Left ventricle myocardium inferior (tissue), 1 donor: ENCODE data around the gene KCTD16. TPM values are rescaled to one million over a fixed set of nuclear protein-coding genes. Genes with fewer than 3 reads are reported as not detected.

ENCODE experiments used
- DNase-seq: peaks from one replicate; pipeline ENCODE4 v3.0.0-alpha.2; 2020
- H3K27ac ChIP-seq: fragments of 200-600 bp; replicated peaks from 2 replicates; pipeline ENCODE4 v1.8.0; 2021
- H3K27me3 ChIP-seq: fragments of 200-600 bp; 2 replicates; pipeline ENCODE4 v1.8.0; 2021; ENCODE audit warnings: low read depth
- H3K36me3 ChIP-seq: fragments of 200-600 bp; 2 replicates; pipeline ENCODE4 v1.8.0; 2021
- H3K4me1 ChIP-seq: fragments of 200-600 bp; 2 replicates; pipeline ENCODE4 v1.8.0; 2021
- H3K4me3 ChIP-seq: fragments of 200-600 bp; 2 replicates; pipeline ENCODE4 v1.8.0; 2021; ENCODE audit warnings: mild to moderate bottlenecking, moderate library complexity
- H3K9me3 ChIP-seq: fragments of 200-600 bp; replicated peaks from 2 replicates; pipeline ENCODE4 v1.8.0; 2021
- CTCF ChIP-seq: fragments of 200-600 bp; IDR thresholded peaks from 2 replicates; pipeline ENCODE4 v1.8.0; 2021; ENCODE audit warnings: antibody characterized with exemption, mild to moderate bottlenecking, borderline replicate concordance
- intact Hi-C: fragments of 100-400 bp; cut with micrococcal nuclease; formaldehyde crosslinking; loops from one replicate; pipeline ENCODE4 v1.11.0; 2022
- total RNA-seq: library from RNA; stranded (reverse); fragmentation: NEBNext Ultra II Directional; extraction: Animal tissue kit (Norgen Biotek cat#: 25700); gene quantifications from one replicate; pipeline ENCODE4 v1.2.1, GENCODE V29; 2021
- donor health status: DM: no; HTN: yes; CAD: no; lungs with severe emphysema.

Gene KCTD16
- total RNA-seq, 1 donor from 2014 or later, result 0.08 TPM

DNA sequence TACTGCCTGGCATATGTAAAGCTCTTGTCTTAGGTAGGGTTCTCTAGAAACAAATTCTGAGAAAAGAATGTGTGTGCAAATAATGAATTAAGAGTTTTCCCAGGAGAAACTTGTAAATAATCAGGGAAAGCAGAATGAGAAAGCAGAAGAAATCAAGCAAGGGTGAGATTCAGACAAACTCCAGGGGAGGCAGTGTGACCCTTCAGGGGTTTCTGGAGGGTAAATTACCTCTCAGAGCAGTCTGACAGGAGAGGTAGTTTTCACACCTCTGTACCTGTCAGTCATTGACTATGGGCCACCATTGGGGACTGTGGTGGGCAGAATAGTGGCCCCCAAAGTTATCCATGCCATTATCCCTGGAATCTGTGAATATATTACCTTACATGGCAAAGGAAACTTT, 124.6 kb downstream of the KCTD16 start:
- Histone ChIP-seq H3K4me3 (no peak overlapping the region), H3K36me3 (no peaks in the 10 kb centered on the region), H3K27ac (no peak overlapping the region), H3K27me3 (peaks cover 9% of the 10 kb centered on the region), H3K9me3 (no peaks in the 10 kb centered on the region), H3K4me1 (no peaks in the 10 kb centered on the region)
- TF ChIP-seq CTCF, result no peak
- no peak for DNase-seq
- intact Hi-C loops, result no loop called here

GRCh38 chr5:144297081-144297480, 126.4 kb downstream of the KCTD16 start:
- Histone ChIP-seq H3K36me3 (no peaks in the 10 kb centered on the region), H3K9me3 (no peaks in the 10 kb centered on the region), H3K4me1 (no peaks in the 10 kb centered on the region), H3K27ac (no peak overlapping the region), H3K4me3 (no peak overlapping the region), H3K27me3 (peaks cover 9% of the 10 kb centered on the region)
- TF ChIP-seq CTCF, result no peak
- intact Hi-C loops, result no loop called here
- no peak for DNase-seq

DNA sequence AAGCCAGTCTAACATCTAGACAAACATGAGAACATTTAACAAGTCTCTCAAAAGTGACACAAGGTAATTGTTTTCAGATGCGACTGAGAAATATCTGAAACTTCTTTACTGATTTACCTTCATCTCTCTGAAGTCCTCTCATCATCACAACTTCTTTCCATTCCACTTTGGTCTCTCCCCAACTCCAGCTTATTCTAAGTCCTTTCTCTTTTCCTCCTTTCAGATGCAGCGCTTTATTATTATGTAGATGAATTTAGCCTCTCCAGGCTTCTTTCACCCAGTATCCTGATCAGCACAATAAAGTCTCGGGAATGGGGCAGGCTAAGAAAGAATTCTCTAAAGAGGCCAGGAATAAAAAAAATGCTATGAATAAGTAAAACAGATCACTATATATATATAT, 128.0 kb downstream of the KCTD16 start:
- Histone ChIP-seq H3K9me3 (no peaks in the 10 kb centered on the region), H3K27ac (no peak overlapping the region), H3K27me3 (peaks cover 9% of the 10 kb centered on the region), H3K4me1 (no peaks in the 10 kb centered on the region), H3K36me3 (no peaks in the 10 kb centered on the region), H3K4me3 (no peak overlapping the region)
- TF ChIP-seq CTCF, result no peak
- no peak for DNase-seq
- intact Hi-C loops, result no loop called here

DNA sequence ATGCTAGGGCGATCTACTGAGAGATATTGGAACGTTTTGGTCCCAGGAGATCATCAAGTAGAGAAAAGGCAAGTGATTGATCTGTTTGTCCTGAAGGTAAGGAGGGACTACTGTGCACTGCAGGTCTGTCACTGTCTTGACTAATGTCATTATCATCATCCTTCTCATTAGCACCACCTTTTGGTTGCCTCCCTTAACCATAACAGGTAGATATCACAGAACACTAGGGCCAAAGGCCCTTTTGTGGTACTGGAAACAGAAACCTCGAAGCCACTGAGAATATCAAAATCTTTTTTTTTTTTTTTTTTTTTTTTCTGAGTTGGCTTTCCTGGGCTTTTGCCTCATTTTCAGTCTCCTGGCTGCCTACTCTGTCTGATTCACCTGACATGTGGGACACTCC, 134.0 kb downstream of the KCTD16 start:
- H3K27me3 ChIP-seq, result no peaks in the 10 kb centered on the region
- no peak overlapping the region for H3K4me3 ChIP-seq
- DNase-seq, result no peak
- intact Hi-C loops, result no loop called here
- peaks cover 9% of the 10 kb centered on the region for H3K4me1 ChIP-seq
- H3K36me3 ChIP-seq, result no peaks in the 10 kb centered on the region
- H3K9me3 ChIP-seq, result no peaks in the 10 kb centered on the region
- no peak for TF ChIP-seq CTCF
- no peak overlapping the region for H3K27ac ChIP-seq

DNA sequence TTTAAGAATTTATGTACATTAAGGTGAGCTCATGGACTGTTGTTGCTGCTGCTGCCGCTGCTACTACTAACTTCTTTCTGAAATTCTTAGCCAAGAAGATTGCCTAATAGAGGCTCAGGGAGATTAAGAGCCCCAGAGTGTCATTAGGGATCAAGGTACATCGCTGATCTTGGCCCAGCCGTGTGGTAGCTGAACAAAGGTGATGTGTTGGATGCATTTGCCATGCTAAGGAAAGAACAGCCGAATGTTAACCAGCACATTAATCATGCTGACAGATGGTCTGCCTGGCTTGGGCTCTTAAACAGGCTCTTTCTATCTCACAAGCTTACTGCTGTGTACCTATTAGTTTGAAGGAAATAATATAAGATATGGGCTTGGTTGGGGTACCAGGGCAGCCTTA, 137.1 kb downstream of the KCTD16 start:
- H3K27me3 ChIP-seq, result no peaks in the 10 kb centered on the region
- H3K4me3 ChIP-seq, result no peak overlapping the region
- intact Hi-C loops, result no loop called here
- peaks cover 10% of the 10 kb centered on the region for H3K4me1 ChIP-seq
- no peak overlapping the region for H3K27ac ChIP-seq
- no peaks in the 10 kb centered on the region for H3K36me3 ChIP-seq
- H3K9me3 ChIP-seq, result no peaks in the 10 kb centered on the region
- no peak for TF ChIP-seq CTCF
- DNase-seq, result no peak

DNA sequence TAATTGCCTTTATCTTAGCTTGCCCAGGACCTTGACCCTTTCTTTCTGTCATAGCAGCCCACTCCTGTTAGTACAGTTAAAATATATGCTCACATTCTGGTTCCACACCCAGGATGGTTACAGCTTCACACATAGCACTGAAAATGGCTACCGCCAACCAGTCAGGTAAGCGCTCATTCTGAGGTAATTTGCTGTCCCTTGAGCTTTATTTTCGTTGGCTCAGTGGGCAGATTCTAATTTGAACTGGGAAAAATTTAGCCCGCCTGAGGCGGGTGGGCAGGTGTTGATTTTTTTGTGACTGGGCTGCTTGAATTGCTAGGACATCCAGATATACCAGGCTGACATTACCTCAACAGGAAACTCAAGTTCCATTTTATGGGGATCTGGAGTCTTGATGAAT, 137.5 kb downstream of the KCTD16 start:
- Histone ChIP-seq H3K27me3 (no peaks in the 10 kb centered on the region), H3K27ac (no peak overlapping the region), H3K9me3 (no peaks in the 10 kb centered on the region), H3K4me3 (no peak overlapping the region), H3K36me3 (no peaks in the 10 kb centered on the region), H3K4me1 (peaks cover 10% of the 10 kb centered on the region)
- no peak for DNase-seq
- TF ChIP-seq CTCF, result no peak
- intact Hi-C loops, result no loop called here
